Activated naive CD8-positive, alpha-beta T cell treated with anti-CD3 and anti-CD28 coated beads, Interleukin-2, amount 10 ng/mL, durations not matched to agents 7 days and 5 days (primary cell): ENCODE measurements around the gene SENP5. TPM values are rescaled to one million over a fixed set of nuclear protein-coding genes. Genes with fewer than 3 reads are reported as not detected.
A peak's percentile ranks its signal among the peaks of the same experiment; 100 is the strongest.
"Not testable (repeated sequence)": the region's sequence is repeated elsewhere in the genome, so short reads cannot be mapped to it uniquely, and the experiment has no call there.

Experiments used
- ATAC-seq: fragments of 150-1000 bp; cut with Tn5 transposase; one replicate; pipeline ENCODE4 v1.10.0; 2021; ENCODE audit warnings: low read depth, moderate library complexity
- POLR2A ChIA-PET: fragments of 350-600 bp; sonication (Branson Sonifier 250); formaldehyde crosslinking; loops from one replicate; lab custom pipeline; 2021; ENCODE audit warnings: antibody characterized with exemption; lab: Charles Lee
- DNase-seq: peaks from one replicate; pipeline ENCODE4 v3.0.0; 2021
- H3K27ac Mint-ChIP-seq: one replicate; pipeline ENCODE4 v1.8.0; 2022; ENCODE audit warnings: mild to moderate bottlenecking, mixed read lengths
- H3K27me3 Mint-ChIP-seq: one replicate; pipeline ENCODE4 v1.8.0; 2022; ENCODE audit warnings: mild to moderate bottlenecking, moderate library complexity, mixed read lengths
- H3K36me3 Mint-ChIP-seq: one replicate; pipeline ENCODE4 v1.8.0; 2021; ENCODE audit warnings: mild to moderate bottlenecking, mixed read lengths
- H3K4me1 Mint-ChIP-seq: one replicate; pipeline ENCODE4 v1.8.0; 2021; ENCODE audit warnings: mixed read lengths
- H3K4me3 Mint-ChIP-seq: one replicate; pipeline ENCODE4 v1.8.0; 2022; ENCODE audit warnings: mild to moderate bottlenecking, moderate library complexity, mixed read lengths
- H3K9me3 Mint-ChIP-seq: one replicate; pipeline ENCODE4 v1.8.0; 2021; ENCODE audit warnings: mixed read lengths
- total RNA-seq, 2 experiments: library from RNA; stranded (reverse); gene quantifications; one replicate each; pipeline ENCODE4 v1.2.3, GENCODE V29; 2021

Gene SENP5
- total RNA-seq, result 10 to 100 TPM; 37.5 to 37.9 TPM

GRCh38 chr3:196867507-196868296 is at the start of gene SENP5:
SENP5 (plus strand) TSS chr3:196867920; CDS start chr3:196885182, 17,262 bp downstream.
- Mint-ChIP-seq H3K36me3 (peaks cover 5% of the 10 kb centered on the region), H3K4me1 (peaks cover 13% of the 10 kb centered on the region), H3K9me3 (peaks cover 7% of the 10 kb centered on the region), H3K27me3 (no peaks in the 10 kb centered on the region), H3K4me3 (peak within 1 kb of the TSS; percentile 97), H3K27ac (peak within 1 kb of the TSS; percentile 94)
- ATAC-seq, result peak; percentile 98
- DNase-seq, result peak; percentile 93
- POLR2A ChIA-PET, result interaction anchor here (0.5 to 3.1 kb wide), 22 partner anchors 9 to 844 kb away, joined by 3 to 37 read pairs (median 4); partner anchors contain the start of genes CEP19, DYNLT2B, FBXO45 and NCBP2

DNA sequence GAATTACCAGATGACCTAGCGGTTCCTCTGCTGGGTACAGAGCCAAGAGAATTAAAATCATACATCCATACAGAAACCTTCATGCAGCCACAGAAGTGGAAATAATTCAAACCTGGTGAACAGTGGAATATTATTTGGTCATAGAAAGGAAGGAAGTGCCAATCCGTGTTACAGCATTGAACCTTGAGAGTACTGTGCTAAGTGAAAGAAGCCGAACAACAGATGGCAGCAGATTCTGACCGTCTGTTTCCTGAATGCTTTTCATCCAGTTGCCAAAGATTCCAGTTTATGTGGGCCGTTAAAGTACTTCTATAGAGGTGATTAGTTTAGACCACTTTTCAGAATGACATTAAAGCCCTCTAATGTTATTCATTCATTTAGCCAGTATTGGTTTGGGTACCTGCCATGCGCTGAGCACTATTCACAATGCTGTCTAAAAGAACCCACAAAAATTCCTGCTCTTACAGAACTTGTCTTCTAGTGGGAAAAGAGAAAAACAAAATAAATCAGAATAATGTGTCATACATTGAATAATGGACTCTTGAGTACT is 45.8 kb upstream of the SENP5 start:
- ATAC-seq (no peak), DNase-seq (no peak)
- peaks cover 27% of the 10 kb centered on the region for H3K36me3 Mint-ChIP-seq
- no peaks in the 10 kb centered on the region for H3K9me3 Mint-ChIP-seq
- POLR2A ChIA-PET, result no interaction called here
- no peak overlapping the region for H3K4me3 Mint-ChIP-seq
- no peak overlapping the region for H3K27ac Mint-ChIP-seq
- H3K4me1 Mint-ChIP-seq, result no peaks in the 10 kb centered on the region
- no peaks in the 10 kb centered on the region for H3K27me3 Mint-ChIP-seq

GRCh38 chr3:196829651-196830050 is 38.1 kb upstream of the SENP5 start:
- H3K36me3 Mint-ChIP-seq, H3K4me1 Mint-ChIP-seq, H3K9me3 Mint-ChIP-seq, ATAC-seq, H3K27me3 Mint-ChIP-seq, DNase-seq, H3K4me3 Mint-ChIP-seq, H3K27ac Mint-ChIP-seq, POLR2A ChIA-PET: not testable (repeated sequence)

DNA sequence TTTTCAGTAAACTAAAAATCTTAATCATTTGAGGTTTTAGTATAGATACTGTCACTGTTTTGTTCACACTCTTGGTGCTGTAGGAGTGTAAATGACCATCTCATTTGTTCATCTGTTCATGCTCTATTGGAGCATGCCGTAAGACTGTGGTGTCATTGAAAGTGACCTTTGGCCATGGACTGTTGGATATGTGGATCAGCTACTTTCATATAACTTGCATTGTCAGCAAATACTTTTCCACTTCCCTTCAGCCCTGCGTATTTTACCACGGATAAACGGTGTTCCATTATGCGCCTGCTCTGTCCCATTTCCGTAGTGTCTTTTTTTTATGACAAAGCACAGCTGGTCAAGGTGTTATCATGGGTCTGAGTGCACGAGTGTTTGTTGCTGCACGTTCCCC is 32.6 kb upstream of the SENP5 start:
- H3K27ac Mint-ChIP-seq, result no peak overlapping the region
- H3K4me1 Mint-ChIP-seq, result peaks cover 3% of the 10 kb centered on the region
- no peak for ATAC-seq
- no peaks in the 10 kb centered on the region for H3K9me3 Mint-ChIP-seq
- H3K27me3 Mint-ChIP-seq, result no peaks in the 10 kb centered on the region
- no peak overlapping the region for H3K4me3 Mint-ChIP-seq
- peaks cover 6% of the 10 kb centered on the region for H3K36me3 Mint-ChIP-seq
- DNase-seq, result no peak
- POLR2A ChIA-PET, result interaction anchor here (0.6 kb wide), 1 partner anchor 134 kb away, joined by 3 read pairs; the partner anchor contains the start of gene PIGZ

GRCh38 chr3:196836626-196837025 is 31.1 kb upstream of the SENP5 start:
- H3K4me1 Mint-ChIP-seq, H3K27me3 Mint-ChIP-seq, H3K9me3 Mint-ChIP-seq, H3K36me3 Mint-ChIP-seq, H3K27ac Mint-ChIP-seq, POLR2A ChIA-PET, ATAC-seq, DNase-seq, H3K4me3 Mint-ChIP-seq: not testable (repeated sequence)

GRCh38 chr3:196837819-196838420 is 29.8 kb upstream of the SENP5 start:
- H3K4me3 Mint-ChIP-seq, result no peak overlapping the region
- POLR2A ChIA-PET, result interaction anchor here (0.8 to 1.3 kb wide), 2 partner anchors 104 to 132 kb away, joined by 3 to 5 read pairs; partner anchors contain the start of gene NCBP2
- ATAC-seq, result peak; percentile 91
- H3K9me3 Mint-ChIP-seq, result no peaks in the 10 kb centered on the region
- no peaks in the 10 kb centered on the region for H3K36me3 Mint-ChIP-seq
- H3K27ac Mint-ChIP-seq, result no peak overlapping the region
- H3K4me1 Mint-ChIP-seq, result peaks cover 3% of the 10 kb centered on the region
- peak; percentile 60 for DNase-seq
- no peaks in the 10 kb centered on the region for H3K27me3 Mint-ChIP-seq

- H3K9me3 Mint-ChIP-seq, ATAC-seq, H3K4me3 Mint-ChIP-seq, DNase-seq, H3K4me1 Mint-ChIP-seq, H3K36me3 Mint-ChIP-seq, H3K27me3 Mint-ChIP-seq, POLR2A ChIA-PET, H3K27ac Mint-ChIP-seq: not testable (repeated sequence)
Measured at GRCh38 chr3:196839351-196839750, 28.4 kb upstream of the SENP5 start.

DNA sequence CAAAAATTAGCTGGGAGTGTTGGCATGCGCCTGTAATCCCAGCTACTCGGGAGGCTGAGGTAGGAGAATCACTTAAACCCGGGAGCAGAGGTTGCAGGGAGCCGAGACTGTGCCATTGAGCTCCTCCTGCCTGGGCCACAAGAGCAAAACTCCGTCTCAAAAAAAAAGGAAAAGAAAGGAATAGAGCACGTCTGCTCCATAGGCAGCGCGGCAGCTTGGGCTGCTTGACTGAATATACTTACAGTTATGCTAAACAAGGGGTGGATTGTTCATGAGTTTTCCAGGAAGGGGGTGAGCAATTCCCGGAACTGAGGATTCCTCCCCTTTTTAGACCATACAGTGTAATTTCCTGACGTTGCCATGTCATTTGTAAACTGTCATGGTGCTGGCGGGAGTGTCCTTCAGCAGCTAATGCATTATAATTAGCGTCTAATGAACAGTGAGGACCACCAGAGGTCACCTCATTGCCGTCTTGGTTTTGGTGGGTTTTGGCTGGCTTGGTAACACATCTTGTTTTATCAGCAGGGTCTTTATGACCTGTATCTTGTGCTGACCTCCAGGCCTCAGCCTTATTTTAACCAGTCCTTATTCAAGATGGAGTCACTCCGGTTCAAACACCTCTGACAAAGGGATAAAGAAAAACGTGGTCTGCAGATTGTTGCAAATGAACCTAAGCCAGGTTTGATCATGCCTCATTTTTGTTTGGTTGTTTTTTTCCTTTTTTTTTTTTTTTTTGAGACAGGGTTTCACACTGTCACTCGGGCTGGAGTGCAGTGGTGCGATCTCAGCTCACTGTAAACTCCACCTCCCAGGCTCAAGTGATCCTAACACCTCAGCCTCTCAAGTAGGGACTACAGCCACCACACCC is 24.9 kb upstream of the SENP5 start:
- Mint-ChIP-seq H3K27me3 (peaks cover 2% of the 10 kb centered on the region), H3K9me3 (no peaks in the 10 kb centered on the region), H3K4me3 (no peak overlapping the region), H3K36me3 (no peaks in the 10 kb centered on the region), H3K27ac (no peak overlapping the region), H3K4me1 (peaks cover 6% of the 10 kb centered on the region)
- no peak for DNase-seq
- ATAC-seq, result no peak
- POLR2A ChIA-PET, result no interaction called here

- ATAC-seq (no peak), DNase-seq (no peak)
- no peaks in the 10 kb centered on the region for H3K36me3 Mint-ChIP-seq
- no peak overlapping the region for H3K27ac Mint-ChIP-seq
- no peaks in the 10 kb centered on the region for H3K9me3 Mint-ChIP-seq
- POLR2A ChIA-PET, result no interaction called here
- peaks cover 4% of the 10 kb centered on the region for H3K4me1 Mint-ChIP-seq
- no peak overlapping the region for H3K4me3 Mint-ChIP-seq
- H3K27me3 Mint-ChIP-seq, result peaks cover 2% of the 10 kb centered on the region
Measured at GRCh38 chr3:196843435-196844110, 24.1 kb upstream of the SENP5 start.

GRCh38 chr3:196844235-196845219 is 23.2 kb upstream of the SENP5 start:
- not testable (repeated sequence) for DNase-seq, H3K4me1 Mint-ChIP-seq, H3K27ac Mint-ChIP-seq, H3K36me3 Mint-ChIP-seq, ATAC-seq, H3K27me3 Mint-ChIP-seq, H3K4me3 Mint-ChIP-seq, H3K9me3 Mint-ChIP-seq
- POLR2A ChIA-PET, result interaction anchor here (0.6 kb wide), 1 partner anchor 21 kb away, joined by 3 read pairs; no protein-coding TSS in a partner anchor

DNA sequence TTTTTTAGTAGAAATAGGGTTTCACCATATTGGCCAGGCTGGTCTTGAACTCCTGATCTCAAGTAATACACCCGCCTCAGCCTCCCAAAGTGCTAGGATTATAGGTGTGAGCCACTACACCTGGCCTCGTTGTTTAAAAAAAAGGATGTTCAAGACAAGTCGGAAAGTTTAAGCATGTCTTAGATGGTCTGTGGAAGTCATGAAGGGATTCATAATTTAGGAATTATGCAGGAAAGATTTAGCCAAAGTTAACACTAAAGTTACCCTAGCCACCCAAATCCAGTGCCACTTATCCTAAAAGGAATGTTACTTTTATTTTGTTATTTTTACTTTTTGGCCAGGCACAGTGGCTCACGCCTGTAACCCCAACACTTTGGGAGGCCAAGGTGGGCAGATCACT is 19.3 kb upstream of the SENP5 start:
- DNase-seq, H3K4me1 Mint-ChIP-seq, POLR2A ChIA-PET, ATAC-seq, H3K9me3 Mint-ChIP-seq, H3K27ac Mint-ChIP-seq, H3K4me3 Mint-ChIP-seq, H3K27me3 Mint-ChIP-seq, H3K36me3 Mint-ChIP-seq: not testable (repeated sequence)
